HG03135 (cell line): Measurements from ENCODE around the gene FGB.

ENCODE experiments used
- ATAC-seq: cut with Tn5 transposase; IDR thresholded peaks from one replicate; pipeline ENCODE4 v1.9.1; 2021; ENCODE audit warnings: mild to moderate bottlenecking, moderate library complexity; ENCODE audit not compliant: unreplicated experiment

Gene FGB

DNA sequence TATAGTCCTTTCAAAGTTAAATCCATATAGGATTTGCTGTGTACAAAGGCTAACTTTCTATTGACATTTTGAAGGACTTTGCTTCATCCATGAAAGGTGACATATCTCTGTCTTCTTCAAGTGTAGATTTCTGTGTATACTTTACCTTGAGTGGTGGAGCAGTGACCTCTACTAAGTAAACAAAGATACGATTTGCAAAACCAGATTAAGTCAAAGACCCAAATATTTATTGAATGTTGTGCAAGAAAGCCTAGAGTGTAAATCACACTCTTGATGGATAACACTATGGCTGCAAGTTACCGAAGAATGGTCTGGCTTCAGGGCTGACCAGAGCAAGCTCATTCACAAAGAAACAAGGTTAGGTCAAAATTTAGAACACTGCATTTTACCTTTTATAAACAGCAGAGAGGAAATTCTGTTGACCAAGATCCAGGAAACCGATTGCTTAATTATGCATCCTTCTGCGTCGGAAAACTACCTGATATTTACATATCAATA is 55.1 kb downstream of the FGB start:
- ATAC-seq, result no peak

GRCh38 chr4:154618708-154619315 is 56.0 kb downstream of the FGB start:
- ATAC-seq, result peak; percentile 79

DNA sequence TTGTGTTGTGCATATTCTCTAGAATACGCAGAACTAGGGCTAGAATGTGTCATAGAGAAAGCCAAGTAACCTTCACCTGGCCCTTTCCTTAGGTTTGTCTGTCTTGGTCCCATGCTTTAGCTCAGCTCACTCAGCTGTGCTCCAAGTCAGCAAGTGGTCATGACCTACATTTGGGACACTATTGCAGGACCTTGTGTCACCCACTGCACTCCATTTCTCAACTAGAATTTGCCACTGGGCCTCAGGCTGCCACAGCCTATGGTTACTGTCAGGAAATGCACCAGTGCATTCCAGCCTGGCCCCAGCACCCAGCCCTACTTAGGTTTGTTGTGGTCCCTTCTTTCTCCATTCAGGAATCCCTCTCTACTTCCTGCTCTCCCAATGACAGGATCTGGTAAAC is 57.3 kb downstream of the FGB start:
- ATAC-seq, result no peak
